OCI-M2 (cell line): ENCODE results near the gene RADX.
"Not testable (repeated sequence)": the region's sequence is repeated elsewhere in the genome, so short reads cannot be mapped to it uniquely, and the experiment has no call there.

Source experiments
- DNase-seq: peaks from one replicate; lab custom pipeline; 2025; ENCODE audit not compliant: unreplicated experiment; lab: John Stamatoyannopoulos, UW

RADX gene

DNA sequence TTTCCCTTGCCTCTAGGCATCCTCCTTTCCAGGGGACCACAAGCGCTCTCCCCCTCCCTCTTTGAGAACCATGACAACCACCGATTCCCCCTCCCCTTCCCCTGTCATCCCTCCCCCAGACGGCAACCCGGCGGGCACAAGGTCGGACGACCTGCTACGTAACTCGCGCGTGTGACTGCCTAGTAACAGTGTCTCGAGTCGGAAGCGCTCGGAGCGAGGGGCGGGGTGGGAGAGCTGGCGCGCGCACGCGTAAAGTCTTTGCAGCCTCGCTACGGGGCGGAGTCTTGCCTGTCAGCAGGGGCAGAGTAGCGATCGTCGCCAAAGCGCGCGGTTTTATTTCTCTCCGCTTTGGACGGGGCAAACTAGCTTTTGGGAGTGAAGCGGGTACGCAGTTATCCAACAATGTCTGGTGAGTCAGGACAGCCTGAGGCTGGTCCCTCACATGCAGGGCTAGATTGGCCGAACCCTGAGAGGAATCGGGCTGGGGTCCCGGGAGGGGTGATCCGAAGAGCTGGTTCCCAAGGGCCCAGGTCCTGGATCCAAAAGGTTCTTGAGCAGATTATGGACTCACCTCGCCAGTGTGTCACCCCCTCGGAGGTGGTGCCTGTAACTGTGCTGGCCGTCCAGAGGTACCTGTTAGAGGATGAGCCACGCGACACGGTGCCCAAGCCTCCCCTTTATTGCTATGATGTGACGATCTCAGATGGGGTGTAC, at the start of gene RADX:
Gene RADX, plus strand, starts transcription at position 300 of the 714 bp plus-strand sequence. Its CDS starts 103 bp downstream, at position 403.
- DNase-seq, result no peak

DNA sequence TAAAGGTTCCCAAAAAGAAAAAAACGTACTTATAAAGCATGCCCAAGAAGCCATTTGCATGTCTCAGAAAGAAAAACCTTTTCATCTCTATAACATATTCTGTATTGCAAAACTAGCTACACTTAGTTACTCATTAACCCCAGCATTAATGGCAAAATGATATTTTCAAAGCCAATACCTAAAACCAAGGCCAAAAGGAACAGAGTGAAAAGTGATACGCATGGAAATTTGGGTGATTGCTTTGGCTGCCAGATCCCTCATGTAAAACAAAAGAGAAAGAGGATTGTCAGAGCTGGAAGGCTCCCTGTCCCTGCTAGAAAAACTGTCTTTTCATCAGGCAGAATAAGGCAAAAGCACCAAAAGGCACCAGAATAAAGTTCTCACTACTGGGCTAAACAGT, 46.8 kb upstream of the RADX start:
- no peak for DNase-seq

DNA sequence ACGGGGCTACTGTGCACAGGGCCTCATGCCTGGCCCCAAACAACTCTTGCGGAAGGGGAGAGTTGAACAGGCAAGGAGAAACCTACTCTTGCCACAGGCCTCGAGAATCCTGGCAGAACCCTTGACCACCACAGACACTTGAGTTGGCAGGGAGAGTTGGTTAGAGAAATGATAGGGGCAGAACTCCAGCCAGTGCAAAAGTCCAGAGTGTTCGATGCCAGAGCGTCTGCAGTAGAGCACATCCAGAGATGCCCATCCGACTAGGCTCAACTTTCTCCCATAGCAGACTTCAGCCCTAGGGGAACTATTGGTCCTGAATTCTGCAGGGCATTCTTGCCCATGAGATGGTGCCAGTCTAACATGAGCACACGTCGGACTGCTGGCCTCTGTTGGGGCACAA, 45.4 kb upstream of the RADX start:
- no peak for DNase-seq

- no peak for DNase-seq
Observed at GRCh38 chrX:106581856-106582255, 29.9 kb upstream of the RADX start.

DNA sequence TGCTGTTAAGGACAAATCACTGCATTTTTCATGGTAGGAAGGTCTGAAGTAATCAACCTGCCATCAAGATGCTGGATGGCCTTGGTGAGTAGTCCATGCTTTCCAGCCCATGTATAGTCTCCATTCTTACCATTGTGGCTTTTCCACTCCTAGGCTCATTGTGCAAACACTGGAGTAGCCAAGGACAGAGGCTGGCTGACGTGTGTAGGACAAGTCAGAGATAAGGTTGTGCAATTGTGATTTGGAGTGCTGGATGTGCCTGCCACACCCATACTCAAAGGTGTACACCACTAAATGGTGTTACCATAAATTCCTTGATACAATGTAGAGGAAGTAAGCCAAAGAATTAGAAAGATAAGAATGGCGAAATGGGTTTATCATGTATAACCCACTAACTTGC, 26.3 kb upstream of the RADX start:
- DNase-seq, result no peak

- no peak for DNase-seq
Observed at GRCh38 chrX:106588801-106589200, 23.0 kb upstream of the RADX start.

DNA sequence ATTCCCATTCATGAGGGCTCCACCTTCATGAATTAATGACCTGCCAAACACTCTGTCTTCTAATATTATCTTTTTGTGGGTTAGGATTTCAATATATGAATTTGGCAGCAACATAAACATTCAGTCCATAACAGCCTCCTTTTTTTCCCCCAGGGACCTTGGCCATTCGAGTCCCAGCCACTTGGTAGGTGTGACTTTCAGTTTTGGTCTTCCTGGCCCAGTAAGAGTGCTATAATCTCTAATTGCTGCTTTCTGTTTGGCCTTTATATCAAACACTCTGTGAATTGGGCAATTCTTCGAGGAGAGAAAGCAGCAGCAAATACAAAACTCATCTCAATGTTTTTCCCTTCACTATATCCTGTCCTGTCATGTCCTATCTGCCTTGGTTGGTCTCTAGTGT, 12.4 kb upstream of the RADX start:
- no peak for DNase-seq

GRCh38 chrX:106606571-106606970, 5.2 kb upstream of the RADX start:
- DNase-seq, result no peak

- no peak for DNase-seq
Observed at GRCh38 chrX:106608016-106608415, 3.8 kb upstream of the RADX start.

DNA sequence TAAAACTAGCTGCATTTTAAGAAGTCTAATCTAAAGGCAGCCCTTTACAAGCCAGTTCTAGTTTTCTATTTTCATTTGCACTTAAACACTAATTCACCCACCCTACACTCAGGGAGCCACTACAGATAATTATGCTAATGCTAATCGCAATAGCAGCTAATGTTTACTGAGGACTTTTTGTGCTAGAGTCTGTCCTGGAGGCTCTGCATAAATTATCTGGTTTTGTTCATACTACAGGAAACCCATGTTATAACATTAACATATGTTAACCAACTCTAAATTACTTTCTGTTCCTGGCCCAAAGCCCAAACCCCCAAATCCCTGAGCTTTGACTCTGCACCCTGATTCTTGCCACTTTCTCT, 480 bp upstream of the RADX start:
- no peak for DNase-seq

- DNase-seq, result no peak
Observed at GRCh38 chrX:106612393-106612763, 600 bp downstream of the RADX start.

DNA sequence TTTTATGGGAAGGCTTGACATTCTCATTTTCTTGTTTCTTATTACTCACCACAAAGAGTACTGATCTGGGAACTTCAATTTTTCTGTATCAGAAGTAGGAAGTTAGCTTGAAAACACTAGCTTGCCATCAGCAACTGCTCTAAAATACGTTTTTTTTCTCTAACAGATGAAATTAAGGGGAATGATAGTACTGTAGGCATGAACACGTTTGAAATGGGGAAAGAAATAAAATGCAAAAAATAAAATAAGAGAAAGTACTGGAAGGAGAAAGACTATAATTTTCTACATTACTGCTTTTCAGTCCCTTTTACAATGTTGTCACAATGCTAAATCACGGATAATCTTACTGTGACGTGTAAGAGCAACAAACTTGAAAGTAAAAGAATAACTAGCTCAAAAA, 1.5 kb downstream of the RADX start:
- DNase-seq, result no peak

DNA sequence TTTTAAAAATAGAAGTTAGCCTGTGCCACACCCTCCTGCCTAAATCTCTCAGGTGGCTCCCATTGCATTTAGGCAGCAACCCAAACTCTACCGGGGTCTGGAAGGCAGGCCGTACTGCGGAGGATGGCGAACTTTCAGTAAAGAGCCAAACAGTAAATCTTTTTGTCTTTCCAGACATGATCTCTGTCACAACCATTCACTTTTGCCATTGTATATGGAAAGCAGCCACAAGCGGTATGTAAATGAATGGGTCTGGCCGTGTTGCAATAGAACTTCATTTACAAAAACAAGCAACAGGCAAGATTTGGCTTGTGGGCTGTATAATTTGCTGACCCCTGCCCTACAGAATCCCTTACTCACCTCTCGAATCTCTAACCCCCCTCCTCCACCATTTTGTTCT, 3.3 kb downstream of the RADX start:
- DNase-seq, result no peak

GRCh38 chrX:106619797-106620196, 8.0 kb downstream of the RADX start:
- DNase-seq, result no peak

GRCh38 chrX:106621836-106622235, 10.1 kb downstream of the RADX start:
- no peak for DNase-seq

DNA sequence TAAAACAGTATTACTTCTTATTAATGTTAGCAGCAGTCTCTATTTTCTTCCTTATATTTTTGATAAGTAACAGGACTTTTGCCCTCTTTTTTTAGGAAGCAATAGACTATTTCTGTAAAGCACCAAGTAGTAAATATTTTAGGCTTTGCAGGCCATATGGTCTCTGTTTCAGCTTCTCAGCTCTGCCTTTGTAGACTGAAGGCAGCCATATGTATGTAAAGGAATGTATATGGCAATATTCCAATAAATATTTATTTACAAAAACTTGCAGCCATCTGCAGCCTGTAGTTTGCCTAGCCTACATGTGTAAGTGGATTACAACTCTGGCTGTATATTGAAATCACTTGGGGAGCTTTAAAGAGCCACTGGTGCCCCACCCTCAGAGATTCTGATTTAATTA, 15.0 kb downstream of the RADX start:
- DNase-seq, result no peak

- no peak for DNase-seq
Observed at GRCh38 chrX:106631615-106632014, 19.8 kb downstream of the RADX start.

- DNase-seq, result no peak
Observed at GRCh38 chrX:106649523-106650428, 38.0 kb downstream of the RADX start.

DNA sequence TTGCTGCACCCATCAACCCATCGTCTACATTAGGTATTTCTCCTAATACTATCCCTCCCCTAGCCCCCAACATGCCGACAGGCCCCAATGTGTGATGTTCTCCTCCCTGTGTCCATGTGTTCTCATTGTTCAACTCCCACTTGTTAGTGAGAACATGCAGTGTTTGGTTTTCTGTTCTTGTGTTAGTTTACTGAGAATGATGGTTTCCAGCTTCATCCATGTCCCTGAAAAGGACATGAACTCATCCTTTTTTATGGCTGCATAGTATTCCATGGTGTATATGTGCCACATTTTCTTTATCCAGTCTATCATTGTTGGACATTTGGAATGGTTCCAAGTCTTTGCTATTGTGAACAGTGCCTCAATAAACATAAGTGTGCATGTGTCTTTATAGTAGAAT, 41.8 kb downstream of the RADX start:
- not testable (repeated sequence) for DNase-seq

DNA sequence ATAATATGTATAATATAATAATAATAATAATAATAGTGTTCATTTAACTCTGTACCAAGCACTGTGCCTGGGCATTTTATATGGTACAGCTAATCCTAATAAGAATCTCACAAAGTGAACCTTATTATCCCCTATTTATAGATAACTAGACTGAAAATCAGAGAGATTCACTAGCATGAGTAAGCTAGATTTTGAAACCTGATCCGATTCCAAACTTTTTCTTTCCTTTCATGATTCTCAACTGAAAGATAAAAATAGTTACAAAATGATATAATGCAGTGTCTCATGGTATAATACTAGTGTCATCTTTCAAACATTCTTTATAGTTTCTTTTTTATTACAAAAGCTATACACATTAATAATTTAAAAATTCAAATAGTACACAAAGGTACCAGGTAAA, 58.9 kb downstream of the RADX start:
- no peak for DNase-seq

DNA sequence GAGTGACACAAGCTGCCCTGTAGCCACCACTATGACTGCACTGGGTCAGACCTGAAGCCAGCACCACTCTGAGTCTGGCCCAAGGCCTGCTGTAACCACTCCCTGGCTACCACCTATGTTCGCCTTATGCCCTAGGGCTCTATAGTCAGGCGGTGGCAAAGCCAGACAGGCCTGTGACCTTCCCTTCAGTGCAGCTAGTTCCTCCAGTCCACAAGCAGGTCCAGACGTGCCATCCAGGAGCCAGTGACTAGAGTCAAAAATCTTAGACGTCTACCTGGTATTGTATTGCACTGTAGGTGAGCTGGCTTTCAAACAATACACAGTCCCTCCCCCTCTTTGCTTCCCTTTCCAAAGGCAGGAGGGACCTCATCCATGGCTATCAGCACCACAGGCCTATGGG, 60.7 kb downstream of the RADX start:
- no peak for DNase-seq

DNA sequence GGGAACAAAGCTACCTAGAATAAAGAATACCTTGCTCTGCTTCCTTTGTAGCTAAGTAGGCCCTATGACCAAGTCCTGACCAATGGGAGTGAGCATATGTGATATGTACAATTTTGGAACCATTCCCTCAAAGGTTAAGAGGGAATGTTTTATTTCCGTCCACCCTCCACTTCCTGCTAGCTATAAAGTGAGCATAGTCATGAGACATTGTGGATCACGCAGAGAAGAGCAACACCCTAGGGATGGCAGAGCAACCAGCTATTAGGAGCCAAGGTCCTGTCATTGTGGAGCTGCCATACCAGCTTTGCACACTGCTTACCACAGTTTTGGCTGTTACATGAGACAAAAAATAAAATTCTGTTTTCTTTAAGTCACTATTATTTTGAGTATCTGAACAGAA, 68.9 kb downstream of the RADX start:
- no peak for DNase-seq

DNA sequence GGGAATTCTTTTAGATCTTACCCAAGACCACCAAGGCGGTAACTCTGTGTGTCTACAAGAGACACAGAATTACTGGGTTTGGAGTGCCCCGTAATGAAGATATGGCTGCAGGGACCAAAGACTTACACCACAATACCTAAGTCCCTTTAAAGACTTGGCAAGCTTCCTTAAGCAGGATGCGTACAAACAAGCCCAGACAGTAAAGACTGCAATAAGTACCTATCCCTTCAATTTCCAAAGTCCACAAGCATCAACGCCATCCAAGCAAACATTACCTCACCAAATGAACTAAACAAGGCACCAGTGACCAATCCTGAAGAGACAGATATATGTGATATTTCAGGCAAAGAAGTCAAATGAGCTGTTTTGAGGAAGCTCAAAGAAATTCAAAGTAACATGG, 72.4 kb downstream of the RADX start:
- DNase-seq, result no peak
